ENCODE measurements around the gene RBM19. TPM values are rescaled to one million over a fixed set of nuclear protein-coding genes. Genes with fewer than 3 reads are reported as not detected.

Gene RBM19
- polyA plus RNA-seq, 1 donor: 27.2 TPM

- Histone ChIP-seq H3K36me3 (ENCODE audit: control insufficient read depth, insufficient read depth, low read length) (peaks cover 73% of the 10 kb centered on the region), H3K4me1 (ENCODE audit: control insufficient read depth, insufficient read depth, low read length) (no peaks in the 10 kb centered on the region), H3K4me3 (ENCODE audit: low read length) (no peak overlapping the region), H3K27me3 (ENCODE audit: control insufficient read depth, insufficient read depth, low read length) (no peaks in the 10 kb centered on the region), H3K9me3 (ENCODE audit: control insufficient read depth, low read depth, low read length) (no peaks in the 10 kb centered on the region), H3K27ac (ENCODE audit: low read length) (no peak overlapping the region)
- 42% methylated on average over 2 of the region's 17 CpGs for WGBS (ENCODE audit: insufficient coverage, low lambda C conversion rate)
- no peak for DNase-seq
Observed at GRCh38 chr12:113957627-113958026, 8.5 kb downstream of the RBM19 start.

- Histone ChIP-seq H3K27me3 (ENCODE audit: control insufficient read depth, insufficient read depth, low read length) (no peaks in the 10 kb centered on the region), H3K27ac (ENCODE audit: low read length) (no peak overlapping the region), H3K36me3 (ENCODE audit: control insufficient read depth, insufficient read depth, low read length) (peaks cover 74% of the 10 kb centered on the region), H3K4me1 (ENCODE audit: control insufficient read depth, insufficient read depth, low read length) (no peaks in the 10 kb centered on the region), H3K4me3 (ENCODE audit: low read length) (no peak overlapping the region), H3K9me3 (ENCODE audit: control insufficient read depth, low read depth, low read length) (no peaks in the 10 kb centered on the region)
- no peak for DNase-seq
- WGBS (ENCODE audit: insufficient coverage, low lambda C conversion rate): no CpG with 5 or more reads among the region's 15 CpGs
Observed at GRCh38 chr12:113955109-113955970, 10.8 kb downstream of the RBM19 start.

- DNase-seq: no peak
Observed at GRCh38 chr12:113954547-113954946, 11.6 kb downstream of the RBM19 start.

DNA sequence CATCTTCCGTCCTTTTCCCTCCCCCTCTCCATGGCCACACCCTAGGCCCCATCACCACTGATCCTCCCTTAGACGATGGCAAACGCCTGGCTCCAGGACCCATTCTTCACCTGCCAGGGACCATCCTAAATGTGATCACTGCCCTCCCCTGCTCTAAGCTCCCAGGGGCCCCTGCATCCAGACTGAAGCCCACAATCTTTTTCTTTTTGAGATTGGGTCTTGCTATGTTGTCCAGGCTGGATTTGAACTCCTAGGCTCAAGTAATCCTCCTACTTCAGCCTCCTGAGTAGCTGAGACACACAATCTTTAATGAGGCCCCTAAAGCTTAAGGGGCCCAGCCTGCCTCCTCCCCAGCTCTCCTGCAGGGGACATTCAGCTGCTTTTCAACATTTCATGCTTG lies 15.3 kb downstream of the RBM19 start:
- H3K36me3 ChIP-seq (ENCODE audit: control insufficient read depth, insufficient read depth, low read length): peaks cover 83% of the 10 kb centered on the region
- DNase-seq: no peak
- no peaks in the 10 kb centered on the region for H3K9me3 ChIP-seq (ENCODE audit: control insufficient read depth, low read depth, low read length)
- no peaks in the 10 kb centered on the region for H3K27me3 ChIP-seq (ENCODE audit: control insufficient read depth, insufficient read depth, low read length)
- no peak overlapping the region for H3K27ac ChIP-seq (ENCODE audit: low read length)
- H3K4me3 ChIP-seq (ENCODE audit: low read length): no peak overlapping the region
- H3K4me1 ChIP-seq (ENCODE audit: control insufficient read depth, insufficient read depth, low read length): no peaks in the 10 kb centered on the region
- 75% methylated on average over 1 of the region's 3 CpGs for WGBS (ENCODE audit: insufficient coverage, low lambda C conversion rate)

More at GRCh38 chr12:113954547-113954946, 11.6 kb downstream of the RBM19 start:
- Histone ChIP-seq H3K27me3 (ENCODE audit: control insufficient read depth, insufficient read depth, low read length) (no peaks in the 10 kb centered on the region), H3K36me3 (ENCODE audit: control insufficient read depth, insufficient read depth, low read length) (peaks cover 73% of the 10 kb centered on the region), H3K9me3 (ENCODE audit: control insufficient read depth, low read depth, low read length) (no peaks in the 10 kb centered on the region), H3K4me1 (ENCODE audit: control insufficient read depth, insufficient read depth, low read length) (no peaks in the 10 kb centered on the region), H3K4me3 (ENCODE audit: low read length) (no peak overlapping the region), H3K27ac (ENCODE audit: low read length) (no peak overlapping the region)
- WGBS (ENCODE audit: insufficient coverage, low lambda C conversion rate): 100% methylated on average over 2 of the region's 4 CpGs

- Histone ChIP-seq H3K36me3 (ENCODE audit: control insufficient read depth, insufficient read depth, low read length) (peaks cover 82% of the 10 kb centered on the region), H3K4me3 (ENCODE audit: low read length) (no peak overlapping the region), H3K27me3 (ENCODE audit: control insufficient read depth, insufficient read depth, low read length) (no peaks in the 10 kb centered on the region), H3K4me1 (ENCODE audit: control insufficient read depth, insufficient read depth, low read length) (no peaks in the 10 kb centered on the region), H3K9me3 (ENCODE audit: control insufficient read depth, low read depth, low read length) (no peaks in the 10 kb centered on the region), H3K27ac (ENCODE audit: low read length) (no peak overlapping the region)
- DNase-seq: no peak
- WGBS (ENCODE audit: insufficient coverage, low lambda C conversion rate): no CpG with 5 or more reads among the region's 10 CpGs
Observed at GRCh38 chr12:113949321-113950305, 16.5 kb downstream of the RBM19 start.

GRCh38 chr12:113948151-113948914 lies 17.8 kb downstream of the RBM19 start:
- Histone ChIP-seq H3K27ac (ENCODE audit: low read length) (no peak overlapping the region), H3K9me3 (ENCODE audit: control insufficient read depth, low read depth, low read length) (no peaks in the 10 kb centered on the region), H3K4me1 (ENCODE audit: control insufficient read depth, insufficient read depth, low read length) (no peaks in the 10 kb centered on the region), H3K36me3 (ENCODE audit: control insufficient read depth, insufficient read depth, low read length) (peaks cover 77% of the 10 kb centered on the region), H3K27me3 (ENCODE audit: control insufficient read depth, insufficient read depth, low read length) (no peaks in the 10 kb centered on the region), H3K4me3 (ENCODE audit: low read length) (no peak overlapping the region)
- DNase-seq: no peak
- no CpG with 5 or more reads among the region's 17 CpGs for WGBS (ENCODE audit: insufficient coverage, low lambda C conversion rate)

DNA sequence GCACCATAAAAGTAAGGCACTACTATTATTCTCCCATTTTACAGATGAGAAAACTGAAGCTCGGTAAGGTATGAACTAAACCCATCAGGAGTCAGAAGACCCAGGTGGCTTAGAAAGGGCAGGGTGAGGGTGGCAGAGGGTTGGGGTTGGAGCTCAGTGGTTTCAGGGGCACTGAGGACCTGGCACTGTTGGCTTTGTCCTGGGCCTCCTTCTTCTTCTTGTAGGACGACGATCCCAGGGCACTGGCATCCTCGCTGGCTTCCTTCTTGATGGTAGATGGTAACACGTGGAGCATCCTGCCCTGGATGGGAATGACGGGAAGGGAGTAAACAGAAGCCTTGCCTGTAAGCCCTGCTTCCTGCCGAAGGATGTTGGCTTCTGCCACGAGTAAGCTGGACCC lies 19.9 kb downstream of the RBM19 start:
- Histone ChIP-seq H3K27me3 (ENCODE audit: control insufficient read depth, insufficient read depth, low read length) (no peaks in the 10 kb centered on the region), H3K36me3 (ENCODE audit: control insufficient read depth, insufficient read depth, low read length) (peaks cover 82% of the 10 kb centered on the region), H3K4me1 (ENCODE audit: control insufficient read depth, insufficient read depth, low read length) (no peaks in the 10 kb centered on the region), H3K27ac (ENCODE audit: low read length) (no peak overlapping the region), H3K9me3 (ENCODE audit: control insufficient read depth, low read depth, low read length) (no peaks in the 10 kb centered on the region), H3K4me3 (ENCODE audit: low read length) (no peak overlapping the region)
- no peak for DNase-seq
- no CpG with 5 or more reads among the region's 8 CpGs for WGBS (ENCODE audit: insufficient coverage, low lambda C conversion rate)

DNA sequence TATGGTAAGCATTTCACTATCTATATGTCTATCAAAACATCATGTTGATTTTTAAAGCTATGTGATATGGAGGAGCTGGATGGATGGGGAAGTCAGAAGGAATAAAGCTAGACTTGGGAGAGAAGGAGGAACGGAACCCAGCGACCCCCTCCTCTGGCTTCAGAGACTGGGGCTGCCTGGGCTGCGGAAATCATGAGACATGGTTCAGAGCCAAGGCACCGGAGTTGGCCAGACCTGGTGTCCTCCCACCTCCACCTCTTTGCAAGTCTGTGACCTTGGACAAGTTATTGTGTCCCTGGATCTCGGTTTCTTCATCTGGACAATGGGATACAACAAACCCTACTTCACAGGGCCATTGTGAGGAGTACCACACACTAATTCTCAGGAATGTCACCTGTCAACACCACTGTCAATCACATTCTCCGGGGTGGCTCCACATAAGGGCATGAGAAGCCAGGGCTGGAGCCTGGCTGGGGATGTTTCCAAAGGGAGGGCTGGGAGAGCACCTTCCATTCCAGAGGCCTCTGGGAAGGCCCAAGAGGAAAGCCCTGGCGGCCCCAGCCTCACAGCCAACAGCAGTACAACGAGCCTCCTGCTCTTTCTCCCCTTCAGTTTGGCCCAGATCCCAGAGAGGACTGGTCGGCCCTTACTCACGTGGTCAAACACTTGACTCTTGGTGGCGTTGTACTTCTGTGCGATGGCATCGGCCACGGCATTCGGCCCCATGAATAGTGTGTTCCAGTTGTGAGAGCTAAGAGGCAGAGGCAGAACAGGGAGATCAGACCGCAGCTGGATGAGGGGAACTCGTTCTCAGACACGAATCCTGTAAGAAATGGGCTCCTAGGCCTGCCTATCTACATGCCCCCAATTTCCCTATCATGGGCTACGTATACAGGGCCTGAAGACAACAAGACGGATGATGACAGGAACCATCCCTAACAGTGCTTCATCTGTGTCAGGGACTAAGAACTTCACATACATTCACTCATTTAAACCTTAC lies 20.7 kb downstream of the RBM19 start:
- Histone ChIP-seq H3K4me1 (ENCODE audit: control insufficient read depth, insufficient read depth, low read length) (no peaks in the 10 kb centered on the region), H3K4me3 (ENCODE audit: low read length) (no peak overlapping the region), H3K36me3 (ENCODE audit: control insufficient read depth, insufficient read depth, low read length) (peaks cover 84% of the 10 kb centered on the region), H3K27ac (ENCODE audit: low read length) (no peak overlapping the region), H3K27me3 (ENCODE audit: control insufficient read depth, insufficient read depth, low read length) (no peaks in the 10 kb centered on the region), H3K9me3 (ENCODE audit: control insufficient read depth, low read depth, low read length) (no peaks in the 10 kb centered on the region)
- 100% methylated on average over 1 of the region's 20 CpGs for WGBS (ENCODE audit: insufficient coverage, low lambda C conversion rate)
- DNase-seq: no peak

- Histone ChIP-seq H3K36me3 (ENCODE audit: control insufficient read depth, insufficient read depth, low read length) (peaks cover 79% of the 10 kb centered on the region), H3K9me3 (ENCODE audit: control insufficient read depth, low read depth, low read length) (no peaks in the 10 kb centered on the region), H3K27ac (ENCODE audit: low read length) (no peak overlapping the region), H3K4me3 (ENCODE audit: low read length) (no peak overlapping the region), H3K27me3 (ENCODE audit: control insufficient read depth, insufficient read depth, low read length) (no peaks in the 10 kb centered on the region), H3K4me1 (ENCODE audit: control insufficient read depth, insufficient read depth, low read length) (no peaks in the 10 kb centered on the region)
- DNase-seq: no peak
- WGBS (ENCODE audit: insufficient coverage, low lambda C conversion rate): no CpG with 5 or more reads among the region's 15 CpGs
Observed at GRCh38 chr12:113942209-113942608, 23.9 kb downstream of the RBM19 start.
